Liver (tissue), 9 donors: Measurements from ENCODE around the gene PARP2. TPM values are rescaled to one million over a fixed set of nuclear protein-coding genes. Genes with fewer than 3 reads are reported as not detected.

Source experiments
- DNase-seq: peaks from one replicate; pipeline ENCODE4 v3.0.0-alpha.2; 2017; ENCODE audit warnings: low spot score
- H3K27ac ChIP-seq, 2 donors: one replicate each; pipeline ENCODE4 v1.7.0; 2013; ENCODE audit warnings: inconsistent platforms in 2 of 2, low read length in 2 of 2, control low read depth in 1 of 2, low read depth in 1 of 2, mild to moderate bottlenecking in 1 of 2
- H3K27me3 ChIP-seq, 4 donors: one replicate each; pipeline versions ENCODE4 v1.6.1 to v1.7.0; 2013; ENCODE audit warnings: low read length in 3 of 4, inconsistent platforms in 1 of 4, mild to moderate bottlenecking in 1 of 4, moderate library complexity in 1 of 4; ENCODE audit not compliant: control insufficient read depth in 4 of 4, insufficient read depth in 4 of 4
- H3K36me3 ChIP-seq, 4 donors: one replicate each; pipeline versions ENCODE4 v1.6.1 to v1.7.0; 2013; ENCODE audit warnings: low read length in 3 of 4, mild to moderate bottlenecking in 3 of 4, low read depth in 1 of 4, moderate library complexity in 1 of 4; ENCODE audit not compliant: control insufficient read depth in 4 of 4, insufficient read depth in 3 of 4
- H3K4me1 ChIP-seq, 4 donors: one replicate each; pipeline versions ENCODE4 v1.6.1 to v1.7.0; 2013; ENCODE audit warnings: low read length in 3 of 4, mild to moderate bottlenecking in 3 of 4, moderate library complexity in 1 of 4; ENCODE audit not compliant: control insufficient read depth in 4 of 4, insufficient read depth in 4 of 4
- H3K4me3 ChIP-seq, 3 donors: one replicate each; pipeline versions ENCODE4 v1.6.1 to v1.7.0; 2013; ENCODE audit warnings: low read length in 3 of 3, control low read depth in 1 of 3, low read depth in 1 of 3, mild to moderate bottlenecking in 1 of 3
- H3K9ac ChIP-seq, 2 donors: one replicate each; pipeline ENCODE4 v1.7.0; 2013; ENCODE audit warnings: low read length in 2 of 2, mild to moderate bottlenecking in 2 of 2, moderate library complexity in 2 of 2, control low read depth in 1 of 2, low read depth in 1 of 2
- H3K9me3 ChIP-seq, 4 donors: one replicate each; pipeline versions ENCODE4 v1.6.1 to v1.7.0; 2013; ENCODE audit warnings: low read length in 3 of 4; ENCODE audit not compliant: control insufficient read depth in 4 of 4
- ATF3 ChIP-seq: IDR thresholded peaks from 2 replicates; pipeline ENCODE4 v1.6.1; 2016; ENCODE audit warnings: antibody characterized with exemption
- CTCF ChIP-seq: fragments of 150-350 bp; IDR thresholded peaks from 2 replicates; pipeline ENCODE4 v1.5.1; 2017; ENCODE audit warnings: improper control_type of control experiment, low read depth, low read length; ENCODE audit not compliant: missing input control
- FOXA1 ChIP-seq: IDR thresholded peaks from 2 replicates; pipeline ENCODE4 v1.6.1; 2016; ENCODE audit warnings: antibody characterized with exemption
- FOXA2 ChIP-seq: IDR thresholded peaks from 2 replicates; pipeline ENCODE4 v1.6.1; 2016; ENCODE audit warnings: antibody characterized with exemption
- GABPA ChIP-seq, 2 donors: IDR thresholded peaks in 1 of 2; conservative IDR thresholded peaks in 1 of 2; 2 replicates each; pipeline ENCODE4 v1.6.1; 2016; ENCODE audit warnings: antibody characterized with exemption in 2 of 2, mild to moderate bottlenecking in 1 of 2, moderate library complexity in 1 of 2
- HNF4A ChIP-seq, 2 donors: conservative IDR thresholded peaks; 2 replicates each; pipeline ENCODE4 v1.6.1; 2016; ENCODE audit warnings: antibody characterized with exemption in 2 of 2, mild to moderate bottlenecking in 2 of 2
- HNF4G ChIP-seq: IDR thresholded peaks from 2 replicates; pipeline ENCODE4 v1.6.1; 2016; ENCODE audit warnings: antibody characterized with exemption
- JUND ChIP-seq, 2 donors: IDR thresholded peaks; 2 replicates each; pipeline ENCODE4 v1.6.1; 2016; ENCODE audit warnings: antibody characterized with exemption in 2 of 2
- NR2F2 ChIP-seq: IDR thresholded peaks from 2 replicates; pipeline ENCODE4 v1.6.1; 2016; ENCODE audit warnings: antibody characterized with exemption
- REST ChIP-seq: IDR thresholded peaks from 2 replicates; pipeline ENCODE4 v1.6.1; 2016; ENCODE audit warnings: antibody characterized with exemption, mild to moderate bottlenecking
- RXRA ChIP-seq, 2 donors: IDR thresholded peaks; 2 replicates each; pipeline ENCODE4 v1.6.1; 2017 to 2018; ENCODE audit warnings: antibody characterized with exemption in 2 of 2, mild to moderate bottlenecking in 1 of 2
- SP1 ChIP-seq: IDR thresholded peaks from 2 replicates; pipeline ENCODE4 v1.6.1; 2018; ENCODE audit warnings: antibody characterized with exemption, mild to moderate bottlenecking
- YY1 ChIP-seq: IDR thresholded peaks from 2 replicates; pipeline ENCODE4 v1.6.1; 2016; ENCODE audit warnings: antibody characterized with exemption, mild to moderate bottlenecking
- ZBTB33 ChIP-seq: IDR thresholded peaks from 2 replicates; pipeline ENCODE4 v1.6.1; 2016; ENCODE audit warnings: antibody characterized with exemption
- WGBS: extraction: QIAGEN DNeasy Blood & Tissue Kit; methylation state at CpG from one replicate; pipeline ENCODE4 v1.1.7; 2013; 5-methylcytosine and 5-hydroxymethylcytosine counted together
- polyA plus RNA-seq, 2 donors: library from polyadenylated mRNA; stranded (reverse) in 1 of 2; unstranded in 1 of 2; fragments of 200-250 nt in 1 of 2; fragments of >200 nt in 1 of 2; fragmentation: Nextera tagmentation in 1 of 2; extraction: Ambion mirVana in 1 of 2; gene quantifications; one replicate each; pipeline versions ENCODE4 v1.2.1 to v1.2.3, GENCODE V29; 2013 to 2015
- total RNA-seq, 2 donors: library from RNA; depleted of rRNA; stranded (reverse); fragments of >200 nt; gene quantifications; one replicate each; pipeline ENCODE4 v1.2.3, GENCODE V29; 2014
- donor health status: healthy.
- donor health status: healthy.
- donor health status: healthy.
- donor health status: healthy.
- donor health status: healthy.

PARP2 gene
- total and polyA plus RNA-seq, 4 donors, result 5.6 to 13.3 (median 7.2) TPM

- TF ChIP-seq JUND (IDR thresholded peaks at IDR 0.05), result no peak
- no peak for TF ChIP-seq NR2F2
- TF ChIP-seq SP1, result no peak
- peak; percentile 12 for TF ChIP-seq ATF3
Measured at GRCh38 chr14:20331053-20331613, 12.3 kb upstream of the PARP2 start (continued).

GRCh38 chr14:20332431-20332787 is 11.0 kb upstream of the PARP2 start:
- peak overlapping the region; percentile 81 to 97 for H3K27ac ChIP-seq
- WGBS, result 8% methylated on average over 4 of the region's 4 CpGs
- no peaks in the 10 kb centered on the region for H3K27me3 ChIP-seq
- TF ChIP-seq GABPA (IDR thresholded peaks at IDR 0.05 in 1 of 2, conservative IDR thresholded peaks at IDR 0.05 in 1 of 2) (no peak), FOXA1 (no peak), HNF4A (conservative IDR thresholded peaks at IDR 0.05) (no peak), REST (no peak), ZBTB33 (no peak), FOXA2 (no peak), RXRA (IDR thresholded peaks at IDR 0.05) (no peak), SP1 (no peak), CTCF (no peak), HNF4G (no peak), ATF3 (no peak), YY1 (no peak)
- peaks cover 0 to 11% (median 1%) of the 10 kb centered on the region in 4 donors for H3K36me3 ChIP-seq
- peak overlapping the region; percentile 53 to 98 (median 79) for H3K4me3 ChIP-seq
- no peak for DNase-seq
- H3K9ac ChIP-seq, result peak overlapping the region; percentile 52 to 98
- H3K9me3 ChIP-seq, result no peaks in the 10 kb centered on the region
- H3K4me1 ChIP-seq, result peaks cover 9 to 52% (median 45%) of the 10 kb centered on the region in 4 donors
